Activated CD4-positive, alpha-beta T cell treated with anti-CD3 and anti-CD28 coated beads for 36 hours (primary cell): ENCODE data around the gene ARL3. TPM values are rescaled to one million over a fixed set of nuclear protein-coding genes. Genes with fewer than 3 reads are reported as not detected.
A peak's percentile ranks its signal among the peaks of the same experiment; 100 is the strongest.

Source experiments
- ATAC-seq: fragments of 200-7000 bp; cut with Tn5 transposase; one replicate; pipeline ENCODE4 v1.10.0; 2021; ENCODE audit warnings: mild to moderate bottlenecking, moderate library complexity
- CTCF ChIA-PET: fragments of 350-600 bp; sonication (Branson Sonifier 250); formaldehyde crosslinking; loops from one replicate; lab custom pipeline; 2021; ENCODE audit warnings: antibody characterized with exemption; lab: Charles Lee
- POLR2A ChIA-PET: fragments of 350-600 bp; sonication (Branson Sonifier 250); formaldehyde crosslinking; loops from one replicate; lab custom pipeline; 2021; ENCODE audit warnings: antibody characterized with exemption, inconsistent platforms; lab: Charles Lee
- DNase-seq: peaks from one replicate; pipeline ENCODE4 v3.0.0-alpha.2; 2020
- H3K27ac Mint-ChIP-seq: one replicate; pipeline ENCODE4 v1.8.0; 2021; ENCODE audit warnings: mixed read lengths
- H3K27me3 Mint-ChIP-seq: one replicate; pipeline ENCODE4 v1.8.0; 2021; ENCODE audit warnings: mixed read lengths
- H3K36me3 Mint-ChIP-seq: one replicate; pipeline ENCODE4 v1.8.0; 2021; ENCODE audit warnings: low read depth, mixed read lengths
- H3K4me1 Mint-ChIP-seq: one replicate; pipeline ENCODE4 v1.8.0; 2021; ENCODE audit warnings: mixed read lengths
- H3K4me3 Mint-ChIP-seq: one replicate; pipeline ENCODE4 v1.8.0; 2021; ENCODE audit warnings: mild to moderate bottlenecking, moderate library complexity, mixed read lengths
- H3K9me3 Mint-ChIP-seq: one replicate; pipeline ENCODE4 v1.8.0; 2021; ENCODE audit warnings: low read depth, mixed read lengths
- intact Hi-C, 2 experiments: fragments of 100-400 bp; cut with DNase I in 1 of 2; cut with micrococcal nuclease in 1 of 2; formaldehyde crosslinking; loops; one replicate each; pipeline versions ENCODE4 v1.14.2 to v1.15.1; 2022 to 2024; cut with DNase I, micrococcal nuclease
- total RNA-seq, 2 experiments: library from RNA; stranded (reverse); gene quantifications; one replicate each; pipeline ENCODE4 v1.2.3, GENCODE V29; 2021

ARL3 gene
- total RNA-seq, 2 experiments from 2014 or later = 6.4 to 6.9 TPM

GRCh38 chr10:102738692-102739121, 24.5 kb upstream of the ARL3 start:
- Mint-ChIP-seq H3K4me3 (no peak overlapping the region), H3K27ac (no peak overlapping the region), H3K9me3 (peaks cover 5% of the 10 kb centered on the region), H3K4me1 (peaks cover 10% of the 10 kb centered on the region), H3K36me3 (peaks cover 17% of the 10 kb centered on the region), H3K27me3 (no peaks in the 10 kb centered on the region)
- POLR2A ChIA-PET = no interaction called here
- CTCF ChIA-PET = interaction anchor here (0.7 to 0.8 kb wide), 2 partner anchors 9 to 13 kb away, joined by 3 to 4 read pairs; no protein-coding TSS in a partner anchor
- DNase-seq (no peak), ATAC-seq (no peak)
- intact Hi-C loops = no loop called here

- Mint-ChIP-seq H3K4me3 (no peak overlapping the region), H3K9me3 (no peaks in the 10 kb centered on the region), H3K36me3 (peaks cover 27% of the 10 kb centered on the region), H3K4me1 (no peaks in the 10 kb centered on the region), H3K27me3 (no peaks in the 10 kb centered on the region), H3K27ac (no peak overlapping the region)
- ATAC-seq (no peak), DNase-seq (no peak)
- CTCF ChIA-PET = interaction anchor here (1.1 to 1.9 kb wide), 2 partner anchors 13 to 16 kb away, joined by 3 to 4 read pairs; no protein-coding TSS in a partner anchor
- intact Hi-C loops = no loop called here
- POLR2A ChIA-PET = no interaction called here
These were observed 20.9 kb upstream of the ARL3 start for GRCh38 chr10:102735065-102735562.

GRCh38 chr10:102732661-102733060, 18.5 kb upstream of the ARL3 start:
- ChIA-PET POLR2A (no interaction called here), CTCF (interaction anchor here (0.6 kb wide), 2 partner anchors 8 to 165 kb away, joined by 3 to 5 read pairs; no protein-coding TSS in a partner anchor)
- H3K4me1 Mint-ChIP-seq = no peaks in the 10 kb centered on the region
- peaks cover 32% of the 10 kb centered on the region for H3K36me3 Mint-ChIP-seq
- no peak for ATAC-seq
- no peak overlapping the region for H3K27ac Mint-ChIP-seq
- intact Hi-C loops = loop anchor here in 1 of 2 experiments (5.0 kb wide), 1 partner anchor 170 kb away; no protein-coding TSS in a partner anchor
- H3K9me3 Mint-ChIP-seq = no peaks in the 10 kb centered on the region
- no peak for DNase-seq
- no peaks in the 10 kb centered on the region for H3K27me3 Mint-ChIP-seq
- H3K4me3 Mint-ChIP-seq = no peak overlapping the region

DNA sequence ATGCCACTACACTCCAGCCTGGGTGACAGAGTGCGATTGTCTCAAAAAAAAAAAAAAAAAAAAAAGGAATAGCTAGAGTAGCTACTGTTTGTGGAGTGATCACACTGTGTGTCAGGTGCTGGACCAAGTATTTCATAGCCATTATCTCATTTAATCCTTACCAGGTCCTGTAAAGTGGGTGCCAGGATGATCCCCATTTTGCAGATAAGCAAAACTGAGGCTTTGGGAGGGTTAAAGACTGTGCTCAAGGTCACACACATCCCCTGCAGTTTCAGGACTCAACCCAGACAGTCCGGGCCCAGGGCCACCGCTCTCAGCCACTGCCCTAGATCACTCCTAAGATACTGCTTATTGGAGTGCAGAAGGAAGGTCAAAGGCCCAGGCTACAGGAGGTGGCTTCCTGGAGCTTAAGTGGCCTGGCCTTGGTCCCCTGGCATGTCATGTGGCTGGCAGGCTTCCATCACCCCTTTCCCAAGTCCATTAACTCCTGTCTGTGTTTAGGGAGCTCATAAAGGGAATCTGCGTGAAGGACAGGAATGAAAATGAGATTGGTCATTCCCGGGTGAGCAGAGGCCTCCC, 17.1 kb upstream of the ARL3 start:
- ChIA-PET CTCF (interaction anchor here (0.6 kb wide), 1 partner anchor 172 kb away, joined by 3 read pairs; no protein-coding TSS in a partner anchor), POLR2A (interaction anchor here (0.7 kb wide), 1 partner anchor 665 kb away, joined by 6 read pairs; no protein-coding TSS in a partner anchor)
- intact Hi-C loops = loop anchor here in 1 of 2 experiments (5.0 kb wide), 1 partner anchor 171 kb away; no protein-coding TSS in a partner anchor
- no peak for DNase-seq
- Mint-ChIP-seq H3K4me1 (no peaks in the 10 kb centered on the region), H3K9me3 (no peaks in the 10 kb centered on the region), H3K4me3 (no peak overlapping the region), H3K27ac (no peak overlapping the region), H3K36me3 (peaks cover 29% of the 10 kb centered on the region), H3K27me3 (no peaks in the 10 kb centered on the region)
- no peak for ATAC-seq

- Mint-ChIP-seq H3K9me3 (no peaks in the 10 kb centered on the region), H3K27me3 (no peaks in the 10 kb centered on the region), H3K4me1 (no peaks in the 10 kb centered on the region), H3K36me3 (peaks cover 39% of the 10 kb centered on the region), H3K4me3 (no peak overlapping the region), H3K27ac (no peak overlapping the region)
- ChIA-PET POLR2A (no interaction called here), CTCF (interaction anchor here (1.0 to 1.4 kb wide), 2 partner anchors 34 to 65 kb away, joined by 3 read pairs; no protein-coding TSS in a partner anchor)
- peak; percentile 80 for DNase-seq
- intact Hi-C loops = loop anchor here (1.0 to 5.0 kb wide), 3 partner anchors 172 to 338 kb away; no protein-coding TSS in a partner anchor
- peak; percentile 71 for ATAC-seq
These were observed 15.1 kb upstream of the ARL3 start for GRCh38 chr10:102729029-102730026.

- intact Hi-C loops = loop anchor here in 1 of 2 experiments (5.0 kb wide), 1 partner anchor 340 kb away; no protein-coding TSS in a partner anchor
- DNase-seq = no peak
- Mint-ChIP-seq H3K4me1 (no peaks in the 10 kb centered on the region), H3K4me3 (no peak overlapping the region), H3K27ac (no peak overlapping the region), H3K9me3 (no peaks in the 10 kb centered on the region), H3K36me3 (peaks cover 30% of the 10 kb centered on the region), H3K27me3 (no peaks in the 10 kb centered on the region)
- ATAC-seq = no peak
- ChIA-PET POLR2A (interaction anchor here (0.6 to 0.7 kb wide), 2 partner anchors 17 kb away, joined by 3 to 4 read pairs; partner anchors contain the start of gene WBP1L), CTCF (interaction anchor here (0.6 to 1.2 kb wide), 4 partner anchors 16 to 140 kb away, joined by 3 to 4 read pairs (median 3); partner anchors contain the start of gene CYP17A1)
These were observed 13.0 kb upstream of the ARL3 start for GRCh38 chr10:102727037-102727818.

GRCh38 chr10:102726274-102726673, 12.1 kb upstream of the ARL3 start:
- Mint-ChIP-seq H3K27ac (no peak overlapping the region), H3K27me3 (no peaks in the 10 kb centered on the region), H3K4me1 (peaks cover 6% of the 10 kb centered on the region), H3K9me3 (no peaks in the 10 kb centered on the region), H3K36me3 (peaks cover 31% of the 10 kb centered on the region), H3K4me3 (no peak overlapping the region)
- intact Hi-C loops = loop anchor here in 1 of 2 experiments (5.0 kb wide), 1 partner anchor 341 kb away; no protein-coding TSS in a partner anchor
- ChIA-PET CTCF (interaction anchor here (1.1 kb wide), 1 partner anchor 12 kb away, joined by 4 read pairs; no protein-coding TSS in a partner anchor), POLR2A (no interaction called here)
- ATAC-seq (no peak), DNase-seq (no peak)

- no peak for ATAC-seq
- intact Hi-C loops = no loop called here
- no peaks in the 10 kb centered on the region for H3K9me3 Mint-ChIP-seq
- POLR2A ChIA-PET = no interaction called here
- no peak overlapping the region for H3K27ac Mint-ChIP-seq
- no peak overlapping the region for H3K4me3 Mint-ChIP-seq
- peaks cover 37% of the 10 kb centered on the region for H3K36me3 Mint-ChIP-seq
- H3K27me3 Mint-ChIP-seq = no peaks in the 10 kb centered on the region
- no peak for DNase-seq
- CTCF ChIA-PET = no interaction called here
- H3K4me1 Mint-ChIP-seq = peaks cover 13% of the 10 kb centered on the region
These were observed 9.8 kb upstream of the ARL3 start for GRCh38 chr10:102723989-102724388.

- ChIA-PET POLR2A (no interaction called here), CTCF (interaction anchor here (0.6 to 1.2 kb wide), 2 partner anchors 13 to 71 kb away, joined by 3 to 4 read pairs; no protein-coding TSS in a partner anchor)
- Mint-ChIP-seq H3K27ac (peak overlapping the region; percentile 10), H3K9me3 (no peaks in the 10 kb centered on the region), H3K4me1 (peaks cover 30% of the 10 kb centered on the region), H3K4me3 (no peak overlapping the region), H3K36me3 (peaks cover 40% of the 10 kb centered on the region), H3K27me3 (no peaks in the 10 kb centered on the region)
- DNase-seq = no peak
- intact Hi-C loops = no loop called here
- ATAC-seq = peak; percentile 88
These were observed 7.8 kb upstream of the ARL3 start for GRCh38 chr10:102721954-102722353.

- H3K27me3 Mint-ChIP-seq = no peaks in the 10 kb centered on the region
- no peak overlapping the region for H3K4me3 Mint-ChIP-seq
- H3K27ac Mint-ChIP-seq = no peak overlapping the region
- H3K4me1 Mint-ChIP-seq = peaks cover 40% of the 10 kb centered on the region
- intact Hi-C loops = no loop called here
- H3K36me3 Mint-ChIP-seq = peaks cover 44% of the 10 kb centered on the region
- DNase-seq = no peak
- POLR2A ChIA-PET = no interaction called here
- no peak for ATAC-seq
- CTCF ChIA-PET = interaction anchor here (0.7 to 1.2 kb wide), 3 partner anchors 14 to 75 kb away, joined by 3 to 4 read pairs (median 3); no protein-coding TSS in a partner anchor
- H3K9me3 Mint-ChIP-seq = no peaks in the 10 kb centered on the region
These were observed 6.6 kb upstream of the ARL3 start for GRCh38 chr10:102720775-102721301.
